ENCODE results near the gene RMI2.
A peak's percentile ranks its signal among the peaks of the same experiment; 100 is the strongest.

Gene RMI2

DNA sequence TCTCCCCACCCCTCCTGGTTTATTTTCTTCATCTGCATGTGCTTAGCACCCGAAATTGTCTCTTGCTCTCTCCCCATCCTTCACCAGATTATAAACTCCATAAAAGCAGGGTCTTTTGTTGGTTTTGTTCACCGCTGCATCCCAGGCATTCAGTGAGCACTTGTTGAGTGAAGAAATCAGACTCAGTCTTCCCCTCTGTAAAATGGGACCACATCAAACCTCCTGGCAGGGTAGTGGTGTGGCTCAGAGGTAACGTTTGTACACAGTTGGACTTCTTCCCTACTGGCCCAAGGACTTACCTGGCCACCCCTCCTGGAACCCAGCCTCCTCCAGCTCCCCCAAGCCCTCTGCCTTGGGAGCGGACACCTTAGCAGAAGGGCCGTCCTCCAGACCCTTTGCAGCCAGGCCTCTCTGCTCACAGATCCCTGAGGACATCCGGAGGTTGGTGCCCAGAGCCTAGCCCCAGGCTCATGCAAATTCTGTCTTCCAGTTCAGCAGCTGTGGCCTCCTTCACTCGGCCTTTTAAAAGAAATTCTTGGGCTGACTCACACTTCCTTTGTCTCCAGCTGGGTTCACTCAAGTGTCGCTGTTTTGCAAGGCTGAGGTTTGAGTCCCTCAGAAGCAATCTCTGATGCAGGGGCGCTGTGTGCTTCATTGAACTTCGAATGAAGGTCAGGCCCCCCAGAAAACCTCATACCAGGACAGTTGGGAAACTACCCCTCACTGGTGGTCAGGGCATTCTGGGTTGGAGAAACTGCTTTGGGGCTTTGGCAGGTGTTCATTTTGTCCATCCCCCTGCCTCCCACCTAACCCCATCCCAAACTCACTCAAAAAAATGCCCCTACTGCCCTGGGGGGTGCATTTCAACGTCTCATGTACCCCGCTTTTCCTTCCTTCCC, 16.8 kb upstream of the RMI2 start:
- TF ChIP-seq, protein P1, sequence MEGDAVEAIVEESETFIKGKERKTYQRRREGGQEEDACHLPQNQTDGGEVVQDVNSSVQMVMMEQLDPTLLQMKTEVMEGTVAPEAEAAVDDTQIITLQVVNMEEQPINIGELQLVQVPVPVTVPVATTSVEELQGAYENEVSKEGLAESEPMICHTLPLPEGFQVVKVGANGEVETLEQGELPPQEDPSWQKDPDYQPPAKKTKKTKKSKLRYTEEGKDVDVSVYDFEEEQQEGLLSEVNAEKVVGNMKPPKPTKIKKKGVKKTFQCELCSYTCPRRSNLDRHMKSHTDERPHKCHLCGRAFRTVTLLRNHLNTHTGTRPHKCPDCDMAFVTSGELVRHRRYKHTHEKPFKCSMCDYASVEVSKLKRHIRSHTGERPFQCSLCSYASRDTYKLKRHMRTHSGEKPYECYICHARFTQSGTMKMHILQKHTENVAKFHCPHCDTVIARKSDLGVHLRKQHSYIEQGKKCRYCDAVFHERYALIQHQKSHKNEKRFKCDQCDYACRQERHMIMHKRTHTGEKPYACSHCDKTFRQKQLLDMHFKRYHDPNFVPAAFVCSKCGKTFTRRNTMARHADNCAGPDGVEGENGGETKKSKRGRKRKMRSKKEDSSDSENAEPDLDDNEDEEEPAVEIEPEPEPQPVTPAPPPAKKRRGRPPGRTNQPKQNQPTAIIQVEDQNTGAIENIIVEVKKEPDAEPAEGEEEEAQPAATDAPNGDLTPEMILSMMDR (IDR thresholded peaks at IDR 0.05; ENCODE audit: borderline replicate concordance, insufficient read depth, low read depth, low read length): no peak
- H3K4me3 ChIP-seq (ENCODE audit: low read depth, low read length): peak overlapping the region; percentile 31

DNA sequence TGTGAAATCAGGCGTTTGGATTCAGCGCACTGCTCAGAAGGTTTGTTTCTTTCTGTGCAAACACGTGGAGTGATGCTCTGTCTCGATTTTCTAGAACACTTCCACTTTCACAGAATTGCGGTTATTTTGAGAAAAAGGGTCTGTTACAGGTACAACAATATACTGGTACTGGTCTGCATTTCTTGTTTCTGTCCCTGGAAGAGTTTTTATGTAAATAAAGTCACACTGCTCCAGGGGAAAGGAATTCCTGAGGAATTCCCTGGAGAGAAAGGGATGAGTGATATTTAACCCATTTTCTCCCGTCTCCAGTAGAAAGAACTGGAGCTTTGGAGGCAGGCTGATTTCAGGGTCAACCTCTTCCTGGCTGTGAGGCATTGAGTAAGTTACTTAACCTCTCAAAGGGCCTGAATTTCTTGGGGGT, 16.2 kb upstream of the RMI2 start:
- peak overlapping the region; percentile 26 for H3K4me3 ChIP-seq (ENCODE audit: low read depth, low read length)
- TF ChIP-seq, protein P1 (IDR thresholded peaks at IDR 0.05; ENCODE audit: borderline replicate concordance, insufficient read depth, low read depth, low read length): no peak

DNA sequence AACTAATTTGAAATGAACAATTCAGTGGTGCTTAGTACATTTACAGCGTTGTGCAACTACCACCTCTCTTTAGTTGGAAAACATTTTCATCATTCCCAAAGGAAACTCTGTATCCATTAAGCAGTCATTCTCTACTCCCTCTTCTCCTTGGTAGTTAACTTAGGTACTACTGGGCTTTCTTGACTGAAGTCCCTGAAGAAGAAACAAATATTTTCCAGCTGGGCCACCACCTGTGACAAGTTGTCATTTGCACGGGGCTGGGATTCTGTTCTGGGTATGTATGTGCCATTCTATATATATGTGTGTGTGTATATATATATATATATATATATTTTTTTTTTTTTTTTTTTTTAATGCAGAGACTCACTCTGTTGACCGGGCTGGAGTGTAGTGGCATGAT, 15.4 kb upstream of the RMI2 start:
- TF ChIP-seq, protein P1 (IDR thresholded peaks at IDR 0.05; ENCODE audit: borderline replicate concordance, insufficient read depth, low read depth, low read length): no peak
- H3K4me3 ChIP-seq (ENCODE audit: low read depth, low read length): no peak overlapping the region

DNA sequence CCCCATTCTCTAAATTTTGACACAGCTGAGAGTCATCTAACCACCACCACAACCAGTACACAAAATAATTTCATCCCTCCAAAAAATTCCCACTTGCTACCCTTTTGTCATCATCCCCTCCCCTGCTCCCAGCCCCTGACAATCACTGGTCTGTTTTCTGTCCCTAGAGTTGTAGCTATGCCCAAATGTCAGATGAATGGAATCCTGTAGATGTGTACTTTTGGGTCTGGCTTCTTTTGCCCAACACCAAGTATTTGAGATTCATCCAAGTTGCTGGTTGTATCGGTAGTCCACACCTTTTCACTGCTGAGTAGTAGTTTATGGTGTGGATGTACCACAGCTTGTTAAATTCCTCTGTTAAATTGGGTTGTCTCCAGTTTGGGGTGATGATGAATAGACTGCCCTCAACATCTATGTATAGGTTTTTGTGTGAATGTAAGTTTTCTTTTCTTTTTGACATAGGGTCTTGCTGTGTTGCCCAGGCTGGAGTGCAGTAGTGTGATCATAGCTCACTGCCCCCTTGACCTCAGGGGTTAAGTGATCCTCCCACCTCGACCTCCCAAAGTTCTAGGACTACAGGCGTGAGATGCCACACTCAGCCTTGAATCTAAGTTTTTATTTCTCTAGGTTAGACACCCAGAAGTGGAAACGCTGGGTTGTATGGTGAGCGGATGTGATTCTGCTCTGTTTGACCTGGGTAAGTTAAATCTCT, 14.6 kb upstream of the RMI2 start:
- H3K4me3 ChIP-seq (ENCODE audit: low read depth, low read length): no peak overlapping the region
- TF ChIP-seq, protein P1 (IDR thresholded peaks at IDR 0.05; ENCODE audit: borderline replicate concordance, insufficient read depth, low read depth, low read length): no peak

DNA sequence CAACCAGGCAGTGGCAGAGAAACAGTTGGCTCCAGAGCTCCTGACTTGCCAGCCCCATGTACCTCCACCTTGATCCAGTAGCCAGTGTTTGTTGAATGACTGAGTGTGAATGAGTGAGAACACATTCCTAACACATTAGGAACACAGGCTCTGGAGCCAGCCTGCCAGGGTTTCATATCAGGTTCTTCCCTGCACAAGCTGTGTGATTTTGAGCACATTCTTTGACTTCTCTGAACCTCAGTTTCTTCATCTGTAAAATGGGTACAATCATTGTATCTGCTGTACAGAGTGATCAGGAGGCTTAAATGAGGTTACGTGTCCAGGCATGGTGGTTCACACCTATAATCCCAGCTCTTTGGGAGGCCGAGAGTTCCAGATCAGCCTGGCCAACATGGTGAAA, 13.3 kb upstream of the RMI2 start:
- H3K4me3 ChIP-seq (ENCODE audit: low read depth, low read length): no peak overlapping the region
- TF ChIP-seq, protein P1 (IDR thresholded peaks at IDR 0.05; ENCODE audit: borderline replicate concordance, insufficient read depth, low read depth, low read length): no peak

DNA sequence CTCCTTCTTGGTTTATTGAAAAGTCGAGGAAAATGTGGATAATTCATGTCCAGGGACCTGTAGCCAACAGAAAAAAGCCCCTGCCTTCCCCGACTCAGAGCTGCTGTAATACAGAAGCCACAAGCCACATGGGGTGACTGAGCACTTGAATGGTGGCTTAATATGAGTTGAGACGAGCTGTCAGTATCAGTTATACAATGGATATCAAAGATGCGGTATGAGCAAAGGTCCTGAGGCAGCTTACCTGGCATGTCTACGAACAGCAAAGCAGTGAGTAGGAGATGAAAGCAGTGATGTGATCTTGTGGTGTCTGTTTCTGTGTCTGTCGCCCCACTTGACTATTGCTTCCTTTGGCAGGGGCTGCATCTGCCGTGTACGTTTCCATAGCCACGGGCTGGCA, 12.2 kb upstream of the RMI2 start:
- H3K4me3 ChIP-seq (ENCODE audit: low read depth, low read length): no peak overlapping the region
- TF ChIP-seq, protein P1 (IDR thresholded peaks at IDR 0.05; ENCODE audit: borderline replicate concordance, insufficient read depth, low read depth, low read length): no peak

Data from GM12875 (cell line).